Retina (tissue), 1 donor: ENCODE data around the gene MAGEB2.
"Not testable (repeated sequence)": the region's sequence is repeated elsewhere in the genome, so short reads cannot be mapped to it uniquely, and the experiment has no call there.

ENCODE experiments used
- DNase-seq: peaks from one replicate; pipeline ENCODE4 v3.0.0-alpha.2; 2016

MAGEB2 gene

GRCh38 chrX:30215357-30215843 is at the start of gene MAGEB2:
TSS of gene MAGEB2 (plus strand) at chrX:30215563. CDS start at chrX:30218581, 3,018 bp downstream.
- no peak for DNase-seq

DNA sequence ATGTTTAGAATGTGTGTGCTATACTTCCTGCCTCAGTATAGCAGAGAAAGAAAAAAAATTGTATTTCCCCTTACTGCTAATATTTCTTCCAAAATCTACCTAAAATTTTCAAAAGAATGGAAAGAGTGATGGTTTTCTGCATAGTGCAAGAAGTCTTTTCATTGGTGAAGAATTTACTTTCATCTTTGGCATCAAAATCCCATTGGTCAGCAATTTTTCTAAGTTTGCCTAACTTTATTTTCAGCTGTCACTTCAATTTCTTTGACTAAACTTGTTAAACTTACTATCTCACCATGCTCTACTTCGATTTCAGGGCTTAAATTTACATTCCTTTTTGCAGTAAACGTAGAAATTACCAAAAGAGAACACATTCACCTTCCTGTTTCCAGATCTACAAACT is 44.5 kb upstream of the MAGEB2 start:
- DNase-seq, result no peak

- DNase-seq, result no peak
Measured at GRCh38 chrX:30181353-30181752, 34.0 kb upstream of the MAGEB2 start.

GRCh38 chrX:30183554-30183953 is 31.8 kb upstream of the MAGEB2 start:
- DNase-seq, result no peak

DNA sequence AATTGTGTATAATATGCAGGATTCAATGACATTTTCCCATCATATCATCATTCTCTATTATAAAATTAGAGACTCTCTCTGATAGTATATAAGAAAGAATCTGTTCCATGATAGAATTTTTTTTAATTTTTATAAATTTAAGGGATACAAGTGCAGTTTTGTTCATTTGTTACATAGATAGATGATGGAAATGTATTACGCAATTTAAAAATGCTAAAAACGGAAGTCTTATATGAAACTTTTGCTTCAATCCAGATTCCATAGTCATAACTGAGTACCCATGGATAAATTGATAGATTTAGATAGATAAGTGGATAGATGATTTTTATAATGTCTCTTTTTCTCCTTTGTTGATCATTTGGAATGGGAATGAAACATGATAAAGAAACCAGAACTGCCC is 24.9 kb upstream of the MAGEB2 start:
- no peak for DNase-seq

GRCh38 chrX:30193910-30194309 is 21.5 kb upstream of the MAGEB2 start:
- DNase-seq, result not testable (repeated sequence)

DNA sequence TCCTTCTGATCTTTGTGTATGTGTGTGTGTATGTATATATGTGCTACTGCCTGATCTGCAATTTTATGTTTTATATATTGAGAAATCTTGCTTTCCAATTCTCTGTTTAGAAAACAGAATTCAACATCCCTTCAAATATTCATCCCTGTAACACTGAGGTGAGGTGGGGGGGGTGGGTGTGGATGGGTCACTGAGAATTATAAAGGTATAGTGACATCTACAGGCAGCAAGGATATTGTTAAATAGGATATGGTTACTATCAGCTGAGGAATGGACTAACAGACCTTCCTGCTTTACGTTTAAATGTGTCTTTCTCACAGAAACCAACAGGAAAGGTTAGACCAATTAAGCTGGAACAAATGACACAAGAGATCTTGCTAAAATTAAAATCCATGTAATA is 19.0 kb upstream of the MAGEB2 start:
- DNase-seq, result no peak

- DNase-seq, result no peak
Measured at GRCh38 chrX:30212172-30212571, 3.2 kb upstream of the MAGEB2 start.

- DNase-seq, result no peak
Measured at GRCh38 chrX:30217465-30217864, 2.1 kb downstream of the MAGEB2 start.

GRCh38 chrX:30219372-30219771 is 4.0 kb downstream of the MAGEB2 start:
- no peak for DNase-seq

DNA sequence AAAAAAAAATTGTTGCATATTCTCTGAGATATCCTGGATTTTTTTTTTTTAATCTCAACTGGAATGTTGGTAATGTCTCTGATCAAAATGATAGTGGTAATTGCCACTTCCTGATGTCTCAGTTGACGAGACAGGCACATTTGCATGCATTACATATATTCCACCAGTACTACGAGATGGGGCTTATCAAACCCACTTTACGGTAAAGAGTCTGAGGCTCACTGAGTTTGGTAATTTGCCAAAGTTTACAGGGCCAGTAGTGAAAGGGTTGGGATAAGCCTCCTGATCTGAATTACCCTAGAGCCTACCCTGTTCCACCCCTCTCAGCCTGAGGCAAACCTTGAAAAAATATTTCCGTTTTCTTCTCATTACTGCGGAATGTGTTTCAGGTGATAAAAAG is 5.3 kb downstream of the MAGEB2 start:
- DNase-seq, result no peak

- no peak for DNase-seq
Measured at GRCh38 chrX:30224536-30224935, 9.2 kb downstream of the MAGEB2 start.

DNA sequence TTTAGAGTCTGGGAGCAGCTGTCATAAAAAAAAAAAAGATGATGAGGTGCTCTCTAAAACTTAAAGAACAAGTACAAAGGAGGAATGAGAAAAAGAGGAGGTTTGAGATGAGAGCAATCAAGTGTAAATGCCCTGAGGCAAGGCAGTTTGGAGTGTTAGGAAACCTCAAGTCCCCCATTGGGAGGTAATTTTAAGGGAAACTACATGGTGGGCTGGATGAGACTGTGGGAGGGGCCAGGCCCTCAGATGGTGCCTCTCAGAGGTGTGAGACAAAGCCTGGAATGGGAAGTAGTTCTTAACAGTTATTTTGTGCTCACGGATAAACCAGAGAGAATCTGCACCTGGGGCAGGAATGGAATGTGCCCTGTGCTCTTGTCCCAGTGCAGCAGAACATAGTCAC is 13.2 kb downstream of the MAGEB2 start:
- DNase-seq, result no peak

DNA sequence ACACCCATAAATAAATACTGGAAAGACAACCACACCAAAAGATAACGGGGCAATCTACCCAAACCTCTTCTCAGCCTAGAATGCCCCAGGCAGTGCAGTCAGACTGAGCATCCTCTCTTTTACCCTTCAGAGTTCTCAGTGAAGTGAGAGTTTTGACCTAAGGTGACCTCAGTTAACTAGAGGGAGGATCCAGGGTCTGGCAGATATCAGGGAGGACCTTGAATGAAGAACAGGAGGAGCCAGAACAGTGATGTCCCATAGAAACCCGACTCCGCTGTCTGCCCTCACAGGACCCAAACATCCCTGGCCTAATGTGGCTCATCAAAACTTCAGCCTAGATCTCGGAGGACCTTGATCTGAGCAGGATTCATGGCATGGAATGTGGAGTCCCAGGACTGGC is 15.0 kb downstream of the MAGEB2 start, which contains the start of gene MAGEB3:
TSS of gene MAGEB3 (plus strand) at position 263 of the 400 bp plus-strand sequence. CDS start 5,268 bp downstream, outside the sequence.
- no peak for DNase-seq

GRCh38 chrX:30241724-30242415 is 26.5 kb downstream of the MAGEB2 start, which contains the start of gene MAGEB4:
TSS of gene MAGEB4 (plus strand) at chrX:30242000. CDS start at chrX:30242136, 136 bp downstream.
- DNase-seq, result no peak

DNA sequence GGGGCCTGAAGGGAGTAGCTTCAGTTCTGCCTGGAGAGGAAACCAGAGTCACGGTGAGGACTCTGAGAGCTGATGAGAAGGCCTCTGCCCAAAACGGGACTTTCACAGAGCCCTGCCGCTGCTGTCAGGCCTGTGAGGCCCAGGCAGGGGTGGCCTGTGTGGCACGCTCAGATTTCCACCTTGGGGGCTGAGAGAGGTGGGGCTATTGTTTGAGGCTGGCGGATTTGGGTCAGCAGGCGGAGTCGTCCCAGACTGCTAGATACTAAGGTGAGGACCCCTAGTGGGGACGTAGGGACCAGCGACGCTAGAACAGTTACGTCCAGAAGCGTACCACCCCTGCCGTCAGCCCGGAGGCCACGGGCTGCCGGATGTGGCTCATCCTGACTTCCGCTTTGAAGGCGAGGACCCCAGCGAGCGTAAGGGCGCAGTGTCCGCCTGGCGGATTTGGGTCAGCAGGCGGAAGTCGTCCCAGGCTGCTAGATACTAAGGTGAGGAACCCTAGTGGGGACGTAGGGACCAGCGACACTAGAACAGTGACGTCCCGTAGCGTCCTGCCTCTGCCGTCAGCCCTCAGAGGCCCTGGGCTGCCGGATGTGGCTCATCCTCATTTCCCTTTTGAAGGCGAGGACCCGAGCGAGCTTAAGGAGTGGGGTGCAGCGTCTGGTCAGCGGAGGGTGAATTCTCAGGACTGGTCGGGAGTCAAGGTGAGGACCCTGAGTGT is 31.6 kb downstream of the MAGEB2 start, which contains the start of gene MAGEB1:
TSS of gene MAGEB1 (plus strand) at position 378 of the 721 bp plus-strand sequence. CDS start 3,348 bp downstream, outside the sequence.
- no peak for DNase-seq

- DNase-seq, result no peak
Measured at GRCh38 chrX:30248854-30249253, 33.5 kb downstream of the MAGEB2 start.

- DNase-seq, result no peak
Measured at GRCh38 chrX:30253257-30253656, 37.9 kb downstream of the MAGEB2 start.

DNA sequence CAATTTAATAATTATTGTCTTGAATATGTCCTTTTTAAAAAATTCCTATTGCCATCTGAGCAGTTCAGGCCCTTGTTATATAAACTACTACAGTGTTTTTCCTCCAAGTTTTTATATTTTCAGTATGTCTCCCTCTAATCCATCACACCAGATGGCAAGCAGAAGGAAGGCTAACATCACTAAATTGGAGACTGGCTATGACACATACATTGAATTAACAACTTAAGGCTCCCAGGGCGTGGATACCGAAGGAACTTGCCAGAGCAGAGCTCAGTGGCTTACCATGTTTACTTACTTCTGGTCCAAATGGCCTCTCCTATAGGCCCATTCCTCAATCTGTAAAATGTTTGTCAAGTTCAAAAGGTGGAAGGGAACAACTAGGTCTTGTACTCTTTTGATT is 44.6 kb downstream of the MAGEB2 start:
- DNase-seq, result no peak

DNA sequence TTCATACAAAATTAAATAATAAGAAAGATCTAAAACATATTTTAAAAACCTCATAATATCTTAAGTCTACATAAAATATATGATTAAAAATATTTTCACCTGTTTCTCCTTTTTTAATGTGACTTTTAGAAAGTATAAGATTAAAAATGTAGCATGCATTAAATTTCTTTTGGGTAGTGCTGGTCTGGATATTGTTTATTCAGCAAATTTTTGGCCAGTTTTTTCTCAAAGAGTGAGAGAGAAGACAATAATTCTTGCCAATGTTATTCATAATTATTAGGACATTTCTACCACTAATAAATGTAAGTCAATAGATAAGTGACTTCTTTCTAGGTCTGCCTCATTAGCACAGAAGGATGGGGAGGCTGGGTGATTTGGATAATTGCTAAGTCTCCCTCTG is 45.6 kb downstream of the MAGEB2 start:
- no peak for DNase-seq

- no peak for DNase-seq
Measured at GRCh38 chrX:30262763-30263162, 47.4 kb downstream of the MAGEB2 start.
